GM12892 (cell line): ENCODE data around the gene MEA1.

Source experiments
- POLR2A ChIP-seq: IDR thresholded peaks from 2 replicates; pipeline ENCODE4 v1.6.1; 2011; ENCODE audit warnings: low read depth, low read length, control low read depth
- POLR2AphosphoS5 ChIP-seq: IDR thresholded peaks from 2 replicates; pipeline ENCODE4 v1.6.1; 2011; ENCODE audit warnings: low read depth, low read length, control low read depth
- TAF1 ChIP-seq: IDR thresholded peaks from 2 replicates; pipeline ENCODE4 v1.6.1; 2011; ENCODE audit warnings: low read depth, mild to moderate bottlenecking, control low read depth, low read length, borderline replicate concordance

- TF ChIP-seq TAF1: no peak
- no peak for TF ChIP-seq POLR2AphosphoS5
- TF ChIP-seq POLR2A: no peak
Observed at GRCh38 chr6:43047998-43048397, 34.3 kb upstream of the MEA1 start.
